Brain microvascular endothelial cell (primary cell): Measurements from ENCODE around the gene CXCL5.

Experiments used
- DNase-seq: peaks from one replicate; pipeline ENCODE4 v3.0.0-alpha.2; 2020
- H3K27ac ChIP-seq: fragments of 250-450 bp; sonication (Bioruptor Pico); 2 replicates; pipeline ENCODE4 v1.5.1; 2020; ENCODE audit warnings: mild to moderate bottlenecking, moderate library complexity
- H3K27me3 ChIP-seq: fragments of 250-450 bp; sonication (Bioruptor Pico); replicated peaks from 2 replicates; pipeline ENCODE4 v1.5.1; 2020; ENCODE audit warnings: mild to moderate bottlenecking
- H3K36me3 ChIP-seq: fragments of 250-450 bp; sonication (Bioruptor Pico); replicated peaks from 2 replicates; pipeline ENCODE4 v1.5.1; 2020; ENCODE audit warnings: mild to moderate bottlenecking
- H3K4me3 ChIP-seq: 2 replicates; pipeline ENCODE4 v1.5.1; 2011; ENCODE audit warnings: low read depth, mild to moderate bottlenecking, control low read depth, low read length, moderate library complexity
- CTCF ChIP-seq: IDR thresholded peaks from 2 replicates; pipeline ENCODE4 v1.5.1; 2011; ENCODE audit warnings: low read depth, mild to moderate bottlenecking, moderate library complexity, low read length, control low read depth, inconsistent platforms; ENCODE audit errors: missing control alignments
- in situ Hi-C: cut with HindIII; loops from 2 replicates; pipeline ENCODE4 v1.10.0; 2017; ENCODE audit warnings: low sequenced_read_pairs, low pct_ligation_motif_present

Gene CXCL5

GRCh38 chr4:73998040-73999011 is at the start of gene CXCL5:
TSS of gene CXCL5 (minus strand) at chr4:73998677. CDS start at chr4:73998581, 96 bp downstream.
- TF ChIP-seq CTCF = peak; percentile 59
- in situ Hi-C loops = no loop called here
- no peaks in the 10 kb centered on the region for H3K27me3 ChIP-seq
- no peaks in the 10 kb centered on the region for H3K36me3 ChIP-seq
- no peak within 1 kb of the TSS for H3K27ac ChIP-seq
- H3K4me3 ChIP-seq = peak within 1 kb of the TSS; percentile 49
- peak; percentile 38 for DNase-seq

- no peak overlapping the region for H3K27ac ChIP-seq
- in situ Hi-C loops = no loop called here
- H3K4me3 ChIP-seq = no peak overlapping the region
- H3K36me3 ChIP-seq = no peaks in the 10 kb centered on the region
- no peaks in the 10 kb centered on the region for H3K27me3 ChIP-seq
- no peak for DNase-seq
- TF ChIP-seq CTCF = no peak
Observed at GRCh38 chr4:74047152-74047551, 48.7 kb upstream of the CXCL5 start.

GRCh38 chr4:74045772-74046171 is 47.3 kb upstream of the CXCL5 start:
- no peak for DNase-seq
- no peak for TF ChIP-seq CTCF
- in situ Hi-C loops = no loop called here
- Histone ChIP-seq H3K4me3 (no peak overlapping the region), H3K36me3 (no peaks in the 10 kb centered on the region), H3K27me3 (no peaks in the 10 kb centered on the region), H3K27ac (no peak overlapping the region)

- no peak for DNase-seq
- Histone ChIP-seq H3K4me3 (no peak overlapping the region), H3K27me3 (no peaks in the 10 kb centered on the region), H3K27ac (no peak overlapping the region), H3K36me3 (no peaks in the 10 kb centered on the region)
- in situ Hi-C loops = no loop called here
- no peak for TF ChIP-seq CTCF
Observed at GRCh38 chr4:74045247-74045646, 46.8 kb upstream of the CXCL5 start.

- in situ Hi-C loops = no loop called here
- DNase-seq = peak; percentile 15
- no peak for TF ChIP-seq CTCF
- Histone ChIP-seq H3K36me3 (no peaks in the 10 kb centered on the region), H3K27me3 (no peaks in the 10 kb centered on the region), H3K27ac (no peak overlapping the region), H3K4me3 (no peak overlapping the region)
Observed at GRCh38 chr4:74044677-74045076, 46.2 kb upstream of the CXCL5 start.

- Histone ChIP-seq H3K27ac (no peak overlapping the region), H3K36me3 (no peaks in the 10 kb centered on the region), H3K27me3 (no peaks in the 10 kb centered on the region), H3K4me3 (no peak overlapping the region)
- in situ Hi-C loops = no loop called here
- DNase-seq = no peak
- TF ChIP-seq CTCF = no peak
Observed at GRCh38 chr4:74042681-74043080, 44.2 kb upstream of the CXCL5 start.
